HEK293 (cell line): ENCODE results near the gene PARP11.

Experiments
- SALL2 ChIP-seq: fragments of 450-650 bp; formaldehyde crosslinking; IDR thresholded peaks from 2 replicates; pipeline ENCODE4 v1.5.0; 2017; ENCODE audit warnings: missing biosample characterization, mild to moderate bottlenecking, missing genetic modification characterization, borderline replicate concordance
- ZBTB7A ChIP-seq: fragments of 450-650 bp; formaldehyde crosslinking; IDR thresholded peaks from 2 replicates; pipeline ENCODE4 v1.5.1; 2016; ENCODE audit warnings: low read depth, missing biosample characterization, missing genetic modification characterization
- ZNF133 ChIP-seq: fragments of 450-650 bp; formaldehyde crosslinking; IDR thresholded peaks from 2 replicates; pipeline ENCODE4 v1.5.1; 2016; ENCODE audit warnings: missing biosample characterization, missing genetic modification characterization
- ZNF501 ChIP-seq: fragments of 450-650 bp; formaldehyde crosslinking; IDR thresholded peaks from 2 replicates; pipeline ENCODE4 v1.5.1; 2016; ENCODE audit warnings: missing biosample characterization, missing genetic modification characterization
- ZNF549 ChIP-seq: fragments of 450-650 bp; IDR thresholded peaks from 2 replicates; pipeline ENCODE4 v1.5.1; 2018; ENCODE audit warnings: missing biosample characterization, missing genetic modification characterization, mild to moderate bottlenecking, inconsistent platforms, moderate library complexity
- ZNF670 ChIP-seq: fragments of 450-650 bp; formaldehyde crosslinking; IDR thresholded peaks from 2 replicates; pipeline ENCODE4 v1.5.1; 2016; ENCODE audit warnings: missing biosample characterization, missing genetic modification characterization, low read depth
- ZNF704 ChIP-seq: fragments of 450-650 bp; formaldehyde crosslinking; IDR thresholded peaks from 2 replicates; pipeline ENCODE4 v1.5.1; 2016; ENCODE audit warnings: missing biosample characterization, missing genetic modification characterization
- ZNF792 ChIP-seq: fragments of 450-650 bp; formaldehyde crosslinking; IDR thresholded peaks from 2 replicates; pipeline ENCODE4 v1.5.1; 2016; ENCODE audit warnings: missing biosample characterization, missing genetic modification characterization
- TF ChIP-seq, protein P1 (sequence below): fragments of 450-650 bp; formaldehyde crosslinking; IDR thresholded peaks from 2 replicates; pipeline ENCODE4 v1.5.1; 2016; ENCODE audit warnings: missing biosample characterization, missing genetic modification characterization
- TF ChIP-seq, protein P2 (sequence below): fragments of 450-650 bp; formaldehyde crosslinking; IDR thresholded peaks from 2 replicates; pipeline ENCODE4 v1.5.1; 2016; ENCODE audit warnings: missing biosample characterization, missing genetic modification characterization, low read depth
- TF ChIP-seq, protein P3 (sequence below): fragments of 450-650 bp; formaldehyde crosslinking; IDR thresholded peaks from 2 replicates; pipeline ENCODE4 v1.5.1; 2017; ENCODE audit warnings: missing biosample characterization, missing genetic modification characterization
- TF ChIP-seq, protein P4 (sequence below): fragments of 450-650 bp; formaldehyde crosslinking; IDR thresholded peaks from 2 replicates; pipeline ENCODE4 v1.5.1; 2016; ENCODE audit warnings: missing biosample characterization, missing genetic modification characterization

- TF ChIP-seq ZNF670 (no peak), ZNF792 (tag by site-specific recombination) (no peak), ZNF501 (tag by site-specific recombination) (no peak), ZBTB7A (tag by site-specific recombination) (no peak), ZNF549 (tag by site-specific recombination) (no peak), ZNF704 (tag by site-specific recombination) (no peak), SALL2 (tag by site-specific recombination) (no peak), ZNF133 (tag by site-specific recombination) (no peak)
- TF ChIP-seq, protein P1, sequence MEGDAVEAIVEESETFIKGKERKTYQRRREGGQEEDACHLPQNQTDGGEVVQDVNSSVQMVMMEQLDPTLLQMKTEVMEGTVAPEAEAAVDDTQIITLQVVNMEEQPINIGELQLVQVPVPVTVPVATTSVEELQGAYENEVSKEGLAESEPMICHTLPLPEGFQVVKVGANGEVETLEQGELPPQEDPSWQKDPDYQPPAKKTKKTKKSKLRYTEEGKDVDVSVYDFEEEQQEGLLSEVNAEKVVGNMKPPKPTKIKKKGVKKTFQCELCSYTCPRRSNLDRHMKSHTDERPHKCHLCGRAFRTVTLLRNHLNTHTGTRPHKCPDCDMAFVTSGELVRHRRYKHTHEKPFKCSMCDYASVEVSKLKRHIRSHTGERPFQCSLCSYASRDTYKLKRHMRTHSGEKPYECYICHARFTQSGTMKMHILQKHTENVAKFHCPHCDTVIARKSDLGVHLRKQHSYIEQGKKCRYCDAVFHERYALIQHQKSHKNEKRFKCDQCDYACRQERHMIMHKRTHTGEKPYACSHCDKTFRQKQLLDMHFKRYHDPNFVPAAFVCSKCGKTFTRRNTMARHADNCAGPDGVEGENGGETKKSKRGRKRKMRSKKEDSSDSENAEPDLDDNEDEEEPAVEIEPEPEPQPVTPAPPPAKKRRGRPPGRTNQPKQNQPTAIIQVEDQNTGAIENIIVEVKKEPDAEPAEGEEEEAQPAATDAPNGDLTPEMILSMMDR: no peak
- TF ChIP-seq, protein P2, sequence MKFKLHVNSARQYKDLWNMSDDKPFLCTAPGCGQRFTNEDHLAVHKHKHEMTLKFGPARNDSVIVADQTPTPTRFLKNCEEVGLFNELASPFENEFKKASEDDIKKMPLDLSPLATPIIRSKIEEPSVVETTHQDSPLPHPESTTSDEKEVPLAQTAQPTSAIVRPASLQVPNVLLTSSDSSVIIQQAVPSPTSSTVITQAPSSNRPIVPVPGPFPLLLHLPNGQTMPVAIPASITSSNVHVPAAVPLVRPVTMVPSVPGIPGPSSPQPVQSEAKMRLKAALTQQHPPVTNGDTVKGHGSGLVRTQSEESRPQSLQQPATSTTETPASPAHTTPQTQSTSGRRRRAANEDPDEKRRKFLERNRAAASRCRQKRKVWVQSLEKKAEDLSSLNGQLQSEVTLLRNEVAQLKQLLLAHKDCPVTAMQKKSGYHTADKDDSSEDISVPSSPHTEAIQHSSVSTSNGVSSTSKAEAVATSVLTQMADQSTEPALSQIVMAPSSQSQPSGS: no peak
- TF ChIP-seq, protein P3, sequence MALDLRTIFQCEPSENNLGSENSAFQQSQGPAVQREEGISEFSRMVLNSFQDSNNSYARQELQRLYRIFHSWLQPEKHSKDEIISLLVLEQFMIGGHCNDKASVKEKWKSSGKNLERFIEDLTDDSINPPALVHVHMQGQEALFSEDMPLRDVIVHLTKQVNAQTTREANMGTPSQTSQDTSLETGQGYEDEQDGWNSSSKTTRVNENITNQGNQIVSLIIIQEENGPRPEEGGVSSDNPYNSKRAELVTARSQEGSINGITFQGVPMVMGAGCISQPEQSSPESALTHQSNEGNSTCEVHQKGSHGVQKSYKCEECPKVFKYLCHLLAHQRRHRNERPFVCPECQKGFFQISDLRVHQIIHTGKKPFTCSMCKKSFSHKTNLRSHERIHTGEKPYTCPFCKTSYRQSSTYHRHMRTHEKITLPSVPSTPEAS (tag by site-specific recombination): no peak
- TF ChIP-seq, protein P4, sequence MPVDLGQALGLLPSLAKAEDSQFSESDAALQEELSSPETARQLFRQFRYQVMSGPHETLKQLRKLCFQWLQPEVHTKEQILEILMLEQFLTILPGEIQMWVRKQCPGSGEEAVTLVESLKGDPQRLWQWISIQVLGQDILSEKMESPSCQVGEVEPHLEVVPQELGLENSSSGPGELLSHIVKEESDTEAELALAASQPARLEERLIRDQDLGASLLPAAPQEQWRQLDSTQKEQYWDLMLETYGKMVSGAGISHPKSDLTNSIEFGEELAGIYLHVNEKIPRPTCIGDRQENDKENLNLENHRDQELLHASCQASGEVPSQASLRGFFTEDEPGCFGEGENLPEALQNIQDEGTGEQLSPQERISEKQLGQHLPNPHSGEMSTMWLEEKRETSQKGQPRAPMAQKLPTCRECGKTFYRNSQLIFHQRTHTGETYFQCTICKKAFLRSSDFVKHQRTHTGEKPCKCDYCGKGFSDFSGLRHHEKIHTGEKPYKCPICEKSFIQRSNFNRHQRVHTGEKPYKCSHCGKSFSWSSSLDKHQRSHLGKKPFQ (tag by site-specific recombination): no peak
Measured at GRCh38 chr12:3841783-3842182, 31.4 kb downstream of the PARP11 start.
